ENCODE data around the gene JMJD7.

DNA sequence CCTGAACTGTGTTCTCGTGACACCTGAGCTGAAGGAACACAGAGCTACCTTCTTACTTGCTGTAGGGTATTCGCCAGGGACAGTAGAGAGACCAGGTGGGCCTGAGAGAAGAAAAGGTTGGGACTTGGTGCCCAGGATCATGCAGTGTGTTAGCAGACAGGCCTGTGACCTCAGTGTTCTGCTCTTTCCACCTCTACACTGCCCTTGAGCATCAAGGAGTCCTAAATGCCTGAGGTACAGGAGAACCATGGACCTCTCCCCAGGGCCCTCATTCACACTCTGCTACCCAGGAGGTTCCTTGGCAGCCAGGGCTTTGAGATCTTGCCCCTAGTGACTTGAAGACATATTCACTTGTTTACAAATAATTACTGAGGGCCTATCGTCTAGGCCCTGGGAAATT lies 22.2 kb upstream of the JMJD7 start:
- TF ChIP-seq CTCF (conservative IDR thresholded peaks at IDR 0.05; ENCODE audit: low read length) (no peak), EZH2phosphoT487 (IDR thresholded peaks at IDR 0.05; ENCODE audit: borderline replicate concordance) (no peak)

Measured in Loucy (cell line).